ENCODE measurements around the gene PPP2R2B.
"Not testable (repeated sequence)": the region's sequence is repeated elsewhere in the genome, so short reads cannot be mapped to it uniquely, and the experiment has no call there.

The PPP2R2B gene

GRCh38 chr5:146562461-146562860, 316.1 kb downstream of the PPP2R2B start:
- H3K9me3 ChIP-seq (ENCODE audit: control insufficient read depth, low read length), result no peaks in the 10 kb centered on the region

GRCh38 chr5:146561711-146562110, 316.8 kb downstream of the PPP2R2B start:
- Histone ChIP-seq H3K36me3 (ENCODE audit: control insufficient read depth, insufficient read depth, low read length, severe bottlenecking) (no peaks in the 10 kb centered on the region), H3K9me3 (ENCODE audit: control insufficient read depth, low read length) (no peaks in the 10 kb centered on the region), H3K9ac (ENCODE audit: low read length) (no peak overlapping the region), H3K27me3 (replicated peaks; ENCODE audit: control insufficient read depth, insufficient read depth, low read length) (no peaks in the 10 kb centered on the region), H3K4me3 (ENCODE audit: low read length) (no peak overlapping the region), H3K4me1 (ENCODE audit: control insufficient read depth, insufficient read depth, low read length) (peaks cover 24% of the 10 kb centered on the region)
- DNase-seq (ENCODE audit: low read depth), result no peak

More at GRCh38 chr5:146562461-146562860, 316.1 kb downstream of the PPP2R2B start:
- no peak for DNase-seq (ENCODE audit: low read depth)
- Histone ChIP-seq H3K4me3 (ENCODE audit: low read length) (no peak overlapping the region), H3K27me3 (replicated peaks; ENCODE audit: control insufficient read depth, insufficient read depth, low read length) (no peaks in the 10 kb centered on the region), H3K9ac (ENCODE audit: low read length) (no peak overlapping the region), H3K4me1 (ENCODE audit: control insufficient read depth, insufficient read depth, low read length) (peaks cover 24% of the 10 kb centered on the region), H3K36me3 (ENCODE audit: control insufficient read depth, insufficient read depth, low read length, severe bottlenecking) (no peaks in the 10 kb centered on the region)

GRCh38 chr5:146560205-146560812, 318.2 kb downstream of the PPP2R2B start:
- H3K4me3 ChIP-seq (ENCODE audit: low read length), result peak overlapping the region; percentile 13
- no peaks in the 10 kb centered on the region for H3K36me3 ChIP-seq (ENCODE audit: control insufficient read depth, insufficient read depth, low read length, severe bottlenecking)
- H3K4me1 ChIP-seq (ENCODE audit: control insufficient read depth, insufficient read depth, low read length), result peaks cover 19% of the 10 kb centered on the region
- H3K9me3 ChIP-seq (ENCODE audit: control insufficient read depth, low read length), result no peaks in the 10 kb centered on the region
- no peaks in the 10 kb centered on the region for H3K27me3 ChIP-seq (replicated peaks; ENCODE audit: control insufficient read depth, insufficient read depth, low read length)
- DNase-seq (ENCODE audit: low read depth), result peak; percentile 4
- peak overlapping the region; percentile 43 for H3K9ac ChIP-seq (ENCODE audit: low read length)

- H3K36me3 ChIP-seq (ENCODE audit: control insufficient read depth, insufficient read depth, low read length, severe bottlenecking); H3K27me3 ChIP-seq (replicated peaks; ENCODE audit: control insufficient read depth, insufficient read depth, low read length); DNase-seq (ENCODE audit: low read depth); H3K9ac ChIP-seq (ENCODE audit: low read length); H3K4me3 ChIP-seq (ENCODE audit: low read length); H3K9me3 ChIP-seq (ENCODE audit: control insufficient read depth, low read length): not testable (repeated sequence)
- H3K4me1 ChIP-seq (ENCODE audit: control insufficient read depth, insufficient read depth, low read length), result peaks cover 16% of the 10 kb centered on the region
These were observed 321.7 kb downstream of the PPP2R2B start for GRCh38 chr5:146556884-146557283.

- no peak overlapping the region for H3K4me3 ChIP-seq (ENCODE audit: low read length)
- H3K36me3 ChIP-seq (ENCODE audit: control insufficient read depth, insufficient read depth, low read length, severe bottlenecking), result no peaks in the 10 kb centered on the region
- H3K27me3 ChIP-seq (replicated peaks; ENCODE audit: control insufficient read depth, insufficient read depth, low read length), result peaks cover 12% of the 10 kb centered on the region
- DNase-seq (ENCODE audit: low read depth), result no peak
- H3K4me1 ChIP-seq (ENCODE audit: control insufficient read depth, insufficient read depth, low read length), result no peaks in the 10 kb centered on the region
- H3K9me3 ChIP-seq (ENCODE audit: control insufficient read depth, low read length), result no peaks in the 10 kb centered on the region
- H3K9ac ChIP-seq (ENCODE audit: low read length), result no peak overlapping the region
These were observed 325.1 kb downstream of the PPP2R2B start for GRCh38 chr5:146553446-146553845.

GRCh38 chr5:146549615-146550014, 328.9 kb downstream of the PPP2R2B start:
- H3K4me1 ChIP-seq (ENCODE audit: control insufficient read depth, insufficient read depth, low read length), result no peaks in the 10 kb centered on the region
- no peak overlapping the region for H3K4me3 ChIP-seq (ENCODE audit: low read length)
- H3K36me3 ChIP-seq (ENCODE audit: control insufficient read depth, insufficient read depth, low read length, severe bottlenecking), result no peaks in the 10 kb centered on the region
- peaks cover 12% of the 10 kb centered on the region for H3K27me3 ChIP-seq (replicated peaks; ENCODE audit: control insufficient read depth, insufficient read depth, low read length)
- no peak for DNase-seq (ENCODE audit: low read depth)
- no peaks in the 10 kb centered on the region for H3K9me3 ChIP-seq (ENCODE audit: control insufficient read depth, low read length)
- H3K9ac ChIP-seq (ENCODE audit: low read length), result no peak overlapping the region

- Histone ChIP-seq H3K9ac (ENCODE audit: low read length) (no peak overlapping the region), H3K4me1 (ENCODE audit: control insufficient read depth, insufficient read depth, low read length) (no peaks in the 10 kb centered on the region), H3K9me3 (ENCODE audit: control insufficient read depth, low read length) (no peaks in the 10 kb centered on the region), H3K4me3 (ENCODE audit: low read length) (no peak overlapping the region), H3K27me3 (replicated peaks; ENCODE audit: control insufficient read depth, insufficient read depth, low read length) (peaks cover 12% of the 10 kb centered on the region), H3K36me3 (ENCODE audit: control insufficient read depth, insufficient read depth, low read length, severe bottlenecking) (no peaks in the 10 kb centered on the region)
- DNase-seq (ENCODE audit: low read depth), result no peak
These were observed 329.6 kb downstream of the PPP2R2B start for GRCh38 chr5:146548781-146549449.

- Histone ChIP-seq H3K9ac (ENCODE audit: low read length) (no peak overlapping the region), H3K4me3 (ENCODE audit: low read length) (no peak overlapping the region), H3K4me1 (ENCODE audit: control insufficient read depth, insufficient read depth, low read length) (peaks cover 5% of the 10 kb centered on the region), H3K9me3 (ENCODE audit: control insufficient read depth, low read length) (no peaks in the 10 kb centered on the region), H3K27me3 (replicated peaks; ENCODE audit: control insufficient read depth, insufficient read depth, low read length) (no peaks in the 10 kb centered on the region), H3K36me3 (ENCODE audit: control insufficient read depth, insufficient read depth, low read length, severe bottlenecking) (no peaks in the 10 kb centered on the region)
- no peak for DNase-seq (ENCODE audit: low read depth)
These were observed 334.3 kb downstream of the PPP2R2B start for GRCh38 chr5:146544232-146544631.

- peak; percentile 68 for DNase-seq (ENCODE audit: low read depth)
- Histone ChIP-seq H3K4me1 (ENCODE audit: control insufficient read depth, insufficient read depth, low read length) (peaks cover 5% of the 10 kb centered on the region), H3K36me3 (ENCODE audit: control insufficient read depth, insufficient read depth, low read length, severe bottlenecking) (no peaks in the 10 kb centered on the region)
These were observed 336.4 kb downstream of the PPP2R2B start for GRCh38 chr5:146541958-146542849.

GRCh38 chr5:146540414-146540813, 338.1 kb downstream of the PPP2R2B start:
- Histone ChIP-seq H3K9me3 (ENCODE audit: control insufficient read depth, low read length) (no peaks in the 10 kb centered on the region), H3K9ac (ENCODE audit: low read length) (no peak overlapping the region), H3K27me3 (replicated peaks; ENCODE audit: control insufficient read depth, insufficient read depth, low read length) (no peaks in the 10 kb centered on the region), H3K36me3 (ENCODE audit: control insufficient read depth, insufficient read depth, low read length, severe bottlenecking) (no peaks in the 10 kb centered on the region), H3K4me3 (ENCODE audit: low read length) (no peak overlapping the region), H3K4me1 (ENCODE audit: control insufficient read depth, insufficient read depth, low read length) (peaks cover 5% of the 10 kb centered on the region)
- no peak for DNase-seq (ENCODE audit: low read depth)

More at GRCh38 chr5:146541958-146542849, 336.4 kb downstream of the PPP2R2B start:
- no peak overlapping the region for H3K9ac ChIP-seq (ENCODE audit: low read length)
- H3K9me3 ChIP-seq (ENCODE audit: control insufficient read depth, low read length), result no peaks in the 10 kb centered on the region
- H3K4me3 ChIP-seq (ENCODE audit: low read length), result no peak overlapping the region
- H3K27me3 ChIP-seq (replicated peaks; ENCODE audit: control insufficient read depth, insufficient read depth, low read length), result no peaks in the 10 kb centered on the region

- Histone ChIP-seq H3K27me3 (replicated peaks; ENCODE audit: control insufficient read depth, insufficient read depth, low read length) (no peaks in the 10 kb centered on the region), H3K9me3 (ENCODE audit: control insufficient read depth, low read length) (no peaks in the 10 kb centered on the region), H3K9ac (ENCODE audit: low read length) (no peak overlapping the region), H3K36me3 (ENCODE audit: control insufficient read depth, insufficient read depth, low read length, severe bottlenecking) (no peaks in the 10 kb centered on the region), H3K4me1 (ENCODE audit: control insufficient read depth, insufficient read depth, low read length) (peaks cover 5% of the 10 kb centered on the region), H3K4me3 (ENCODE audit: low read length) (no peak overlapping the region)
- no peak for DNase-seq (ENCODE audit: low read depth)
These were observed 338.6 kb downstream of the PPP2R2B start for GRCh38 chr5:146539973-146540372.
